ENCODE results near the gene MIF.
"Not testable (repeated sequence)": the region's sequence is repeated elsewhere in the genome, so short reads cannot be mapped to it uniquely, and the experiment has no call there.

DNA sequence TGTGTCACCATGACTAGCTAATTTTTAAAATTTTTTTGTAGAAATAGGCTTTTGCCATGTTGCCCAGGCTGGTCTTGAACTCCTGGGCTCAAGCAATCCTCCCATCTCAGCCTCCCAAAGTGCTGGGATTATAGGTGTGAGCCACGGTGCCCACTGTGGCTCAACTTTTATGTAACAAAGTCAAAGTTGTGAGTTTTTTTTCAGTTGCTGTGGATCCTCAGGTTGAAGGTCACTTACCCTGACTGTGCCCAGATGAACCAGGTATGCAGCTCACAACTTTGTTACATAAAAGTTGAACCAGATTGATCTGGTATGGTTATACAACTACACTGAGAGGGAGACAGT lies 26.1 kb downstream of the MIF start:
- TF ChIP-seq, protein P1, sequence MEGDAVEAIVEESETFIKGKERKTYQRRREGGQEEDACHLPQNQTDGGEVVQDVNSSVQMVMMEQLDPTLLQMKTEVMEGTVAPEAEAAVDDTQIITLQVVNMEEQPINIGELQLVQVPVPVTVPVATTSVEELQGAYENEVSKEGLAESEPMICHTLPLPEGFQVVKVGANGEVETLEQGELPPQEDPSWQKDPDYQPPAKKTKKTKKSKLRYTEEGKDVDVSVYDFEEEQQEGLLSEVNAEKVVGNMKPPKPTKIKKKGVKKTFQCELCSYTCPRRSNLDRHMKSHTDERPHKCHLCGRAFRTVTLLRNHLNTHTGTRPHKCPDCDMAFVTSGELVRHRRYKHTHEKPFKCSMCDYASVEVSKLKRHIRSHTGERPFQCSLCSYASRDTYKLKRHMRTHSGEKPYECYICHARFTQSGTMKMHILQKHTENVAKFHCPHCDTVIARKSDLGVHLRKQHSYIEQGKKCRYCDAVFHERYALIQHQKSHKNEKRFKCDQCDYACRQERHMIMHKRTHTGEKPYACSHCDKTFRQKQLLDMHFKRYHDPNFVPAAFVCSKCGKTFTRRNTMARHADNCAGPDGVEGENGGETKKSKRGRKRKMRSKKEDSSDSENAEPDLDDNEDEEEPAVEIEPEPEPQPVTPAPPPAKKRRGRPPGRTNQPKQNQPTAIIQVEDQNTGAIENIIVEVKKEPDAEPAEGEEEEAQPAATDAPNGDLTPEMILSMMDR (conservative IDR thresholded peaks at IDR 0.05; ENCODE audit: low read depth, low read length): not testable (repeated sequence)
- TF ChIP-seq EZH2 (IDR thresholded peaks at IDR 0.05; ENCODE audit: low read length, unreplicated experiment); EZH2phosphoT487 (IDR thresholded peaks at IDR 0.05; ENCODE audit: borderline replicate concordance, low read length): not testable (repeated sequence)

All from PC-3 (cell line).